ENCODE measurements around the gene RADIL. TPM values are rescaled to one million over a fixed set of nuclear protein-coding genes. Genes with fewer than 3 reads are reported as not detected.

RADIL gene
- total and polyA plus RNA-seq, 9 of the 15 experiments (the other 6 are each of a cell fraction or from before 2014, with no cell fraction given) = 0.06 to 8.1 (median 1.9) TPM; not detected in 1

GRCh38 chr7:4830176-4830575 lies 53.3 kb downstream of the RADIL start (continued):
- TF ChIP-seq TCFL5 (CRISPR knock-in tag; conservative IDR thresholded peaks at IDR 0.05) (no peak), CHD2 (IDR thresholded peaks at IDR 0.05; ENCODE audit: low read depth, low read length) (no peak), FOXP1 (CRISPR knock-in tag; IDR thresholded peaks at IDR 0.05) (0 out of 2 replicates have a peak, but pooled peaks have one; percentile 44), TEAD4 (IDR thresholded peaks at IDR 0.05; ENCODE audit: low read length) (no peak; the same call in 1 of the 2 replicates), TEAD4 (CRISPR knock-in tag; IDR thresholded peaks at IDR 0.05; ENCODE audit: borderline replicate concordance) (no peak), THRB (CRISPR knock-in tag; conservative IDR thresholded peaks at IDR 0.05) (no peak), DEAF1 (CRISPR knock-in tag; IDR thresholded peaks at IDR 0.05) (peak; percentile 68; the same call in 1 of the 2 replicates), YBX1 (IDR thresholded peaks at IDR 0.05) (no peak), HEY1 (CRISPR knock-in tag; IDR thresholded peaks at IDR 0.05; ENCODE audit: borderline replicate concordance) (no peak), SMARCC2 (IDR thresholded peaks at IDR 0.05; ENCODE audit: low read depth) (no peak), ZBTB1 (CRISPR knock-in tag; IDR thresholded peaks at IDR 0.05; ENCODE audit: borderline replicate concordance, low read depth) (no peak), ZFX (CRISPR knock-in tag; IDR thresholded peaks at IDR 0.05) (peak; percentile 78), SMARCE1 (IDR thresholded peaks at IDR 0.05) (0 out of 2 replicates have a peak, but pooled peaks have one; percentile 11), NFE2L1 (tag; IDR thresholded peaks at IDR 0.05; ENCODE audit: borderline replicate concordance, low read depth) (no peak), MED1 (CRISPR knock-in tag; IDR thresholded peaks at IDR 0.05; ENCODE audit: borderline replicate concordance) (no peak), ZHX1 (conservative IDR thresholded peaks at IDR 0.05; ENCODE audit: low read length) (no peak), TCF7L2 (IDR thresholded peaks at IDR 0.05; ENCODE audit: low read depth, low read length) (no peak), CREBBP (IDR thresholded peaks at IDR 0.05; ENCODE audit: low read depth, low read length) (no peak), MYC (IDR thresholded peaks at IDR 0.05; ENCODE audit: low read depth, low read length) (peak; percentile 79), MYC (CRISPR knock-in tag; IDR thresholded peaks at IDR 0.05; ENCODE audit: borderline replicate concordance, low read depth) (no peak), E2F3 (CRISPR knock-in tag; IDR thresholded peaks at IDR 0.05) (no peak), JUND (IDR thresholded peaks at IDR 0.05; ENCODE audit: borderline replicate concordance, low read depth, low read length) (peak; percentile 52; the same call in 1 of the 2 replicates), JUND (tag; IDR thresholded peaks at IDR 0.05; ENCODE audit: borderline replicate concordance, low read depth, low read length) (no peak; the same call in 2 of the 3 replicates), ATF7 (IDR thresholded peaks at IDR 0.05) (peak; percentile 32; the same call in 1 of the 2 replicates), EZH2 (IDR thresholded peaks at IDR 0.05; ENCODE audit: borderline replicate concordance, low read depth, low read length) (no peak), ZNF143 (CRISPR knock-in tag; IDR thresholded peaks at IDR 0.05) (peak; percentile 64)
